ENCODE data around the gene PITPNC1.
"Not testable (repeated sequence)": the region's sequence is repeated elsewhere in the genome, so short reads cannot be mapped to it uniquely, and the experiment has no call there.

PITPNC1 gene

GRCh38 chr17:67646472-67646871 lies 269.4 kb downstream of the PITPNC1 start:
- Histone ChIP-seq H3K36me3 (ENCODE audit: control insufficient read depth, insufficient read depth, low read length) (no peaks in the 10 kb centered on the region), H3K4me1 (ENCODE audit: control insufficient read depth, insufficient read depth, low read length, poor library complexity, severe bottlenecking) (no peaks in the 10 kb centered on the region), H3K9me3 (ENCODE audit: control insufficient read depth, low read length) (no peaks in the 10 kb centered on the region), H3K4me3 (ENCODE audit: insufficient read depth, low read depth, low read length, poor library complexity, severe bottlenecking) (no peak overlapping the region), H3K27ac (ENCODE audit: insufficient read depth, low read length, poor library complexity, severe bottlenecking) (no peak overlapping the region), H3K27me3 (replicated peaks; ENCODE audit: control insufficient read depth, insufficient read depth, low read length, poor library complexity, severe bottlenecking) (no peaks in the 10 kb centered on the region)
- no peak for DNase-seq

GRCh38 chr17:67647482-67647881 lies 270.4 kb downstream of the PITPNC1 start:
- no peak for DNase-seq
- peaks cover 5% of the 10 kb centered on the region for H3K36me3 ChIP-seq (ENCODE audit: control insufficient read depth, insufficient read depth, low read length)
- no peak overlapping the region for H3K4me3 ChIP-seq (ENCODE audit: insufficient read depth, low read depth, low read length, poor library complexity, severe bottlenecking)
- H3K4me1 ChIP-seq (ENCODE audit: control insufficient read depth, insufficient read depth, low read length, poor library complexity, severe bottlenecking): no peaks in the 10 kb centered on the region
- no peaks in the 10 kb centered on the region for H3K9me3 ChIP-seq (ENCODE audit: control insufficient read depth, low read length)
- H3K27me3 ChIP-seq (replicated peaks; ENCODE audit: control insufficient read depth, insufficient read depth, low read length, poor library complexity, severe bottlenecking): no peaks in the 10 kb centered on the region
- no peak overlapping the region for H3K27ac ChIP-seq (ENCODE audit: insufficient read depth, low read length, poor library complexity, severe bottlenecking)

- no peak for DNase-seq
- Histone ChIP-seq H3K27ac (ENCODE audit: insufficient read depth, low read length, poor library complexity, severe bottlenecking) (no peak overlapping the region), H3K4me1 (ENCODE audit: control insufficient read depth, insufficient read depth, low read length, poor library complexity, severe bottlenecking) (no peaks in the 10 kb centered on the region), H3K36me3 (ENCODE audit: control insufficient read depth, insufficient read depth, low read length) (peaks cover 11% of the 10 kb centered on the region), H3K4me3 (ENCODE audit: insufficient read depth, low read depth, low read length, poor library complexity, severe bottlenecking) (no peak overlapping the region), H3K9me3 (ENCODE audit: control insufficient read depth, low read length) (no peaks in the 10 kb centered on the region), H3K27me3 (replicated peaks; ENCODE audit: control insufficient read depth, insufficient read depth, low read length, poor library complexity, severe bottlenecking) (no peaks in the 10 kb centered on the region)
Measured at GRCh38 chr17:67648032-67648905, 271.2 kb downstream of the PITPNC1 start.

GRCh38 chr17:67648906-67649295 lies 271.8 kb downstream of the PITPNC1 start:
- not testable (repeated sequence) for H3K4me1 ChIP-seq (ENCODE audit: control insufficient read depth, insufficient read depth, low read length, poor library complexity, severe bottlenecking); DNase-seq; H3K9me3 ChIP-seq (ENCODE audit: control insufficient read depth, low read length); H3K27me3 ChIP-seq (replicated peaks; ENCODE audit: control insufficient read depth, insufficient read depth, low read length, poor library complexity, severe bottlenecking); H3K4me3 ChIP-seq (ENCODE audit: insufficient read depth, low read depth, low read length, poor library complexity, severe bottlenecking); H3K27ac ChIP-seq (ENCODE audit: insufficient read depth, low read length, poor library complexity, severe bottlenecking)
- H3K36me3 ChIP-seq (ENCODE audit: control insufficient read depth, insufficient read depth, low read length): peaks cover 11% of the 10 kb centered on the region

- Histone ChIP-seq H3K36me3 (ENCODE audit: control insufficient read depth, insufficient read depth, low read length) (peaks cover 11% of the 10 kb centered on the region), H3K27me3 (replicated peaks; ENCODE audit: control insufficient read depth, insufficient read depth, low read length, poor library complexity, severe bottlenecking) (no peaks in the 10 kb centered on the region), H3K27ac (ENCODE audit: insufficient read depth, low read length, poor library complexity, severe bottlenecking) (no peak overlapping the region), H3K4me3 (ENCODE audit: insufficient read depth, low read depth, low read length, poor library complexity, severe bottlenecking) (no peak overlapping the region), H3K9me3 (ENCODE audit: control insufficient read depth, low read length) (no peaks in the 10 kb centered on the region), H3K4me1 (ENCODE audit: control insufficient read depth, insufficient read depth, low read length, poor library complexity, severe bottlenecking) (no peaks in the 10 kb centered on the region)
- no peak for DNase-seq
Measured at GRCh38 chr17:67649891-67650290, 272.8 kb downstream of the PITPNC1 start.

- not testable (repeated sequence) for H3K27ac ChIP-seq (ENCODE audit: insufficient read depth, low read length, poor library complexity, severe bottlenecking); DNase-seq; H3K4me1 ChIP-seq (ENCODE audit: control insufficient read depth, insufficient read depth, low read length, poor library complexity, severe bottlenecking); H3K9me3 ChIP-seq (ENCODE audit: control insufficient read depth, low read length); H3K27me3 ChIP-seq (replicated peaks; ENCODE audit: control insufficient read depth, insufficient read depth, low read length, poor library complexity, severe bottlenecking); H3K4me3 ChIP-seq (ENCODE audit: insufficient read depth, low read depth, low read length, poor library complexity, severe bottlenecking)
- H3K36me3 ChIP-seq (ENCODE audit: control insufficient read depth, insufficient read depth, low read length): peaks cover 11% of the 10 kb centered on the region
Measured at GRCh38 chr17:67651218-67651579, 274.1 kb downstream of the PITPNC1 start.

- H3K36me3 ChIP-seq (ENCODE audit: control insufficient read depth, insufficient read depth, low read length): peaks cover 11% of the 10 kb centered on the region
Measured at GRCh38 chr17:67652433-67652832, 275.4 kb downstream of the PITPNC1 start.

GRCh38 chr17:67655478-67656148 lies 278.5 kb downstream of the PITPNC1 start:
- no peak for DNase-seq
- H3K36me3 ChIP-seq (ENCODE audit: control insufficient read depth, insufficient read depth, low read length): peaks cover 11% of the 10 kb centered on the region
- no peak overlapping the region for H3K4me3 ChIP-seq (ENCODE audit: insufficient read depth, low read depth, low read length, poor library complexity, severe bottlenecking)
- H3K4me1 ChIP-seq (ENCODE audit: control insufficient read depth, insufficient read depth, low read length, poor library complexity, severe bottlenecking): no peaks in the 10 kb centered on the region
- H3K27ac ChIP-seq (ENCODE audit: insufficient read depth, low read length, poor library complexity, severe bottlenecking): no peak overlapping the region
- no peaks in the 10 kb centered on the region for H3K9me3 ChIP-seq (ENCODE audit: control insufficient read depth, low read length)
- no peaks in the 10 kb centered on the region for H3K27me3 ChIP-seq (replicated peaks; ENCODE audit: control insufficient read depth, insufficient read depth, low read length, poor library complexity, severe bottlenecking)

More at GRCh38 chr17:67652433-67652832, 275.4 kb downstream of the PITPNC1 start:
- Histone ChIP-seq H3K9me3 (ENCODE audit: control insufficient read depth, low read length) (no peaks in the 10 kb centered on the region), H3K27me3 (replicated peaks; ENCODE audit: control insufficient read depth, insufficient read depth, low read length, poor library complexity, severe bottlenecking) (no peaks in the 10 kb centered on the region), H3K4me1 (ENCODE audit: control insufficient read depth, insufficient read depth, low read length, poor library complexity, severe bottlenecking) (no peaks in the 10 kb centered on the region), H3K4me3 (ENCODE audit: insufficient read depth, low read depth, low read length, poor library complexity, severe bottlenecking) (no peak overlapping the region), H3K27ac (ENCODE audit: insufficient read depth, low read length, poor library complexity, severe bottlenecking) (no peak overlapping the region)
- no peak for DNase-seq

GRCh38 chr17:67656494-67657203 lies 279.6 kb downstream of the PITPNC1 start:
- H3K4me1 ChIP-seq (ENCODE audit: control insufficient read depth, insufficient read depth, low read length, poor library complexity, severe bottlenecking): no peaks in the 10 kb centered on the region
- no peak overlapping the region for H3K4me3 ChIP-seq (ENCODE audit: insufficient read depth, low read depth, low read length, poor library complexity, severe bottlenecking)
- H3K27me3 ChIP-seq (replicated peaks; ENCODE audit: control insufficient read depth, insufficient read depth, low read length, poor library complexity, severe bottlenecking): no peaks in the 10 kb centered on the region
- DNase-seq: no peak
- no peaks in the 10 kb centered on the region for H3K9me3 ChIP-seq (ENCODE audit: control insufficient read depth, low read length)
- peaks cover 11% of the 10 kb centered on the region for H3K36me3 ChIP-seq (ENCODE audit: control insufficient read depth, insufficient read depth, low read length)
- H3K27ac ChIP-seq (ENCODE audit: insufficient read depth, low read length, poor library complexity, severe bottlenecking): no peak overlapping the region

- no peaks in the 10 kb centered on the region for H3K27me3 ChIP-seq (replicated peaks; ENCODE audit: control insufficient read depth, insufficient read depth, low read length, poor library complexity, severe bottlenecking)
- H3K9me3 ChIP-seq (ENCODE audit: control insufficient read depth, low read length): no peaks in the 10 kb centered on the region
- H3K36me3 ChIP-seq (ENCODE audit: control insufficient read depth, insufficient read depth, low read length): peaks cover 4% of the 10 kb centered on the region
- H3K4me1 ChIP-seq (ENCODE audit: control insufficient read depth, insufficient read depth, low read length, poor library complexity, severe bottlenecking): no peaks in the 10 kb centered on the region
- no peak overlapping the region for H3K27ac ChIP-seq (ENCODE audit: insufficient read depth, low read length, poor library complexity, severe bottlenecking)
- DNase-seq: no peak
- no peak overlapping the region for H3K4me3 ChIP-seq (ENCODE audit: insufficient read depth, low read depth, low read length, poor library complexity, severe bottlenecking)
Measured at GRCh38 chr17:67657596-67657995, 280.5 kb downstream of the PITPNC1 start.
